Measurements from ENCODE around the gene XRCC2. TPM values are rescaled to one million over a fixed set of nuclear protein-coding genes. Genes with fewer than 3 reads are reported as not detected.
"Not testable (repeated sequence)": the region's sequence is repeated elsewhere in the genome, so short reads cannot be mapped to it uniquely, and the experiment has no call there.

Gene XRCC2
- total RNA-seq, 1 donor from 2014 or later = 3.8 TPM

DNA sequence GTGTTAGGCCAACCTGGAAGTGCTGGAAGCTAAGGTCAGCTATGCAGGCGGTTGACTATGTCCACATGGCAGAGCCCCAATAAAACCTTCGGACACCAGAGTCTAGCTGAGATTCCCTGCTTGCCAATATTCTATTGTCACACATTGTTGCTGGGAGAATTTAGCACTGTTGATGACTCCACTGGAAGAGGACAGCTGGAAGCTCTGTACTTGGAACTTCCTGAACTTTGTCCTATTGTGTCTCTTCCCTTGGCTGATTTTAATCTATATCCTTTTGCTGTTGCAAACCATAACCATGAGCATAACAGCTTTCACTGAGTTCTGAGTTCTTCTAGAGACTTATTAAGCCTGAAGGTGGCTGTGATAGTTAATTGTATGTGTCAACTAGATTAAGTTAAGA lies 12.0 kb downstream of the XRCC2 start:
- no peak for DNase-seq

DNA sequence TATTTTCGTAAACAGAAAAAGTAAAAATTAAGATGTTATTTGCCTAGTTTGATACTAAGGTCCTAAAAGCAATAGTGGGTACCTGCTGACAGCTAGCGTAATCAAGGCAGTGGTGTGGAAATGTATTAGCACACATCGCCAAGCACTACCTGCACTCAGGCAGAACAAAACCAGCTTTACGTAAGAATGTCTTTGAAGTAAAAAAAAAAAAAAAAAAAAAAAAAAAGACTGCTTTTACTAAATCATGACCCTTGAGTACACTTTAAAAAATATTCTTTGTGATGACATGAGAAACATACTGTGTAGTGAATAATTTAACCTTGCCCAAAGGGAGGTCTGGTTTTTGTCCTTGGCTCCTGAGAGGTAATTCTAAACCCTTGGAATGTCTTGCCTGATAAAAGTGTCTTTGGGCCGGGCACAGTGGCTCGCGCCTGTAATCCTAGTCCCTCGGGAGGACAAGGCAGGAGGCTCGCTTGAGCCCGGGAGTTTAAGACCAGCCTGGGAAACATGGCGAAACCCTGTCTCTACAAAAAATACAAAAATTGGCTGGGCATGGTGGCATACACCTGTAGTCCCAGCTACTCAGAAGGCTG lies 12.7 kb downstream of the XRCC2 start:
- DNase-seq = no peak

DNA sequence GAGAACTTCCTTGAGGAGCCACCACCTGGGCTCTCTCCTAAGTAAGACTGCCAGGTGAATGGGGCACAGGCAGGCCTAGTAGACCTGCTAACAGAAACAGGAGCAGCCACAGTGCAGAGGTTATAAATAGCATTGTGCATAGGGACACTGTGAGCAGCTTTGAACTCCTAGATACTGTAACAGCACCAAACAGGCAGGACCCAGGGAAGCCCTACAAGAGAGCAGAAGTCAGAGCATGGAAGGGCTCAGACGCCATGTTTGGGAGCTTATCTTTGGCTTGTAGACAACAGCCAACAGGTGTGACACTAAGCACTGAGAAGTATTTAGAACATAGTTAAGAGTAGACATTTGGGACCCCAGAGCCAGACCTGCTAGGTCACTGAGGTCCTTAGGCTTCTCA lies 14.5 kb downstream of the XRCC2 start:
- DNase-seq = peak; percentile 29

DNA sequence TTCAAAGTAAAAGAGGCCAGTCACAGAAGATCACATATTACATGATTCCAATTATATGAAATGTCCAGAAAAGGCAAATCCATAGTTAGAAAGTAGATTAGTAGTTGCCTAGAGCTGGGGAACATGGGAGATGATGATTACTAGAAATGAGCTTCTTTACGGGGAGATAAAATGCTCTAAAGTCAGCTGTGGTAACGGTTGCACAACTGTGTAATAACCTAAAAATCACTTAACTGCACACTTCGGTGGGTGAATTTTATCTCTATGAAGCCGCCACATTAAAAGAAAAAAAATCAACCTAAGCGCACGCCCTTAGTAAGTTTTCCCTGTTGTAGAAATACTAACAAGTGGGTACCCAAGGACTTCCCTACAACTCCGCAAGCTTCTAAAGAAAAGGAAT lies 15.9 kb downstream of the XRCC2 start:
- no peak for DNase-seq

DNA sequence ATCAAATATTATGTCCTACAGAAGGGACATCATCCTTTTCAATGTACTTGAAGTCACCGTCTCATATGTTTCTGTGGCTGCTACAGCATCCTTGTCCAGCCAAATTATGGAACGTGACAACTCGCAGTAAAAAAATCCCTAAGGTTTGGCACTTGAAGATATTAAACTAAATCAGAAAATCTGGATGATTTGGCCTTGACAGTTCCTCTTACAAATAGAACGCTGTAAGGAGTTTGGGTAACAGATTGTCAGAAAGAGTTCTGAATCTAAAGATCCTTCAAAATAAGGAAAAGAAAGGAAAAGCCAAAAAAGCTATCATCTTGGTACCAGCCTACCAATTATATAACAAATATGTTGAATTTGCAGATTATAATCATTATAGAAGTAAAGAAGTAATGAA lies 21.0 kb downstream of the XRCC2 start:
- DNase-seq = no peak

DNA sequence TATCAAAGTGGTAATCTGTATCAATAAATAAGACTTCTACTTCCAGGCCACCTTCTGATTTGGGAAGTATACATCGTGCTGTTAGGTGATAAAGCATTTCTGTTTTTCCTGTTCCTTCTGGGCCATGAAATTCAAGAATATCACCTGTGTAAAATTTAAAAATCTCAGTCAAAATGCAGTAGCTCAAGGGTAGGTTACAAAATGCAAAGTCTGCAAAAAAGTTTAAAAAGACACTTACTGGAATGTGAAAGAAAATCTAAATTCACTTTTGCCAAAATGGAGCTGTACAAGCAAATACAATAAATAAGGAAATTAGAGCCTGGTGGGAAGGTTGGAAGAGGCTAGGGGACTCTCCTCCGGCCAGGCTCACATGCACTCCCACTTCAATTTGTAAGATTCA lies 26.7 kb downstream of the XRCC2 start:
- no peak for DNase-seq

- DNase-seq = no peak
Observed at GRCh38 chr7:152647009-152647408, 28.9 kb downstream of the XRCC2 start.

DNA sequence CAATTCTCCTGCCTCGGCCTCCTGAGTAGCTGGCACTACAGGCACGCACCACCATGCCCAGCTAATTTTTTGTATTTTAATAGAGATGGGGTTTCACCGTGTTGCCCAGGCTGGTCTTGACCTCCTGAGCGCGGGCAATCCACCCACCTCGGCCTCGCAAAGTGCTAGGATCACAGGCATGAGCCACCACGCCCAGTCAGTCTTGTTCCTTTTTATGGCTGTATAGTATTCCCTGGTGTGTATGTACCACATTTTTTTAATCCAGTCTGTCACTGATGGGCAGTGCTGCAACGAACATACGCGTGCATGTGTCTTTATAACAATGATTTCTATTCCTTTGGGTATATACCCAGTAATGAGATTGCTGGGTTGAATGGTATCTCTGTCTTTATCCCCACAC lies 29.4 kb downstream of the XRCC2 start:
- not testable (repeated sequence) for DNase-seq

GRCh38 chr7:152643979-152644559 lies 31.9 kb downstream of the XRCC2 start:
- DNase-seq = no peak

- DNase-seq = no peak
Observed at GRCh38 chr7:152641384-152641783, 34.6 kb downstream of the XRCC2 start.

GRCh38 chr7:152640829-152641228 lies 35.1 kb downstream of the XRCC2 start:
- DNase-seq = no peak

DNA sequence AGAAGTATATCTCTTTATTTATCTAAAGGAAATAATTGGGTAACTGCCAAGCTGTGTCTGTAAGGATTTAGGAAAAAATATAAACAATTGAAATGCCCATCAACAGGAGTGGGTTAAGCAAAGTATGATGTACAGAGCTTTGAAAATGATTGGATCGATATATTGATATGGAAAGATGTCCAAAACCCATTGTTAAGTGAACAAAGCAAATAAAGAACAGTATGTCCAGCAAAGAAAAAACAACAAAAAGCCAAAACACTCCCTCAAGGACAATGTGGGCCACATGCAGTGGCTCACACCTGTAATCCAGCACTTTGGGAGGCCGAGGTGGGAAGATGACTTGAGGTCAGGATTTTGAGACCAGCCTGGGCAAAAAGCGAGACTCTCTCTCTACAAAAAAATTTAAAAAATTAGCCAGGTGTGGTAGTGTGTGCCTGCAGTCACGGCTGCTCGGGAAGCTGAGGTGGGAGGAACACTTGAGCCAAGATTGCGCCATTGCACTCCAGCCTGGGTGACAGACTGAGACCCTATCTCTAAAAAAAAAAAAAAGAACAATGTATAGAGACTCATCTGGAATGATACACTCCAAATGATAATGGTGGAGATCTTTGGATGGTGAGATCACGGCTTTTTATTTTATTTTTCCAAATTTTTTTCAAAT lies 37.9 kb downstream of the XRCC2 start:
- no peak for DNase-seq

- DNase-seq = no peak
Observed at GRCh38 chr7:152637161-152637560, 38.8 kb downstream of the XRCC2 start.

DNA sequence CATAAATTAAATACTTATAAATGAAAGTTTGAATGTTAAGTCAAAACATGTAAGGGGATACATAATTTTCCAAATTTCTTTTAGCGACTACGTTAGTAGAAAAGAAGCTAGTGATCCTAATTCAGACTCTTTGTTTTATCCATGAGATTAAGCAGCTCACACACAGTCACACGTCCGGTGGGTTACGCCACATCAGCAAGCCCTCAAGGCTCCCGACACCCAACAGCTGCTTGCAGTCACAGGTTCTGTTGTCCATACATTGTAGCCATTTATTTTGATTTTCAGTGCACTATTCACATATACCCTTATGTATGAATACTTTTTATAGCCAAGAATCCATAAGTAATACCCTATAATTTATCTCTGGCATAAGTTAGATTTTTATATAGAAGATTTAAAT lies 39.5 kb downstream of the XRCC2 start:
- no peak for DNase-seq

- DNase-seq = no peak
Observed at GRCh38 chr7:152633504-152633903, 42.4 kb downstream of the XRCC2 start.

DNA sequence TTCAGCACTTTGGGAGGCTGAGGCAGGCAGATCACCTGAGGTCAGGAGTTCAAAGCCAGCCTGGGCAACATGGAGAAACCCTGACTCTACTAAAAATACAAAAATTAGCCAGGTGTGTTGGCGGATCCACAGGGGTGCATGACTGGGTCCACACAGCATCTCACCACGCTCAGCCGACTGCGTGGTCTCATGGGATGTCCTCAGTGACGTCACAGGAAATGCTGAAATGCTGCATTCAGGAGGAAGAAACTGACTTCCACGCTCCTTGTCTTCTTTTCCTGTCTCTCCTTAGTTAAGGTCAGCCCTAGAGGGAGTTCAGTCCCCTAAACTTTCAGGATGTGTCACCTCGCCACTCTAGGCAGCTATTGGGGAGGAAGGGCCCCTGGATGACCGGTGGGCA lies 42.9 kb downstream of the XRCC2 start:
- no peak for DNase-seq

DNA sequence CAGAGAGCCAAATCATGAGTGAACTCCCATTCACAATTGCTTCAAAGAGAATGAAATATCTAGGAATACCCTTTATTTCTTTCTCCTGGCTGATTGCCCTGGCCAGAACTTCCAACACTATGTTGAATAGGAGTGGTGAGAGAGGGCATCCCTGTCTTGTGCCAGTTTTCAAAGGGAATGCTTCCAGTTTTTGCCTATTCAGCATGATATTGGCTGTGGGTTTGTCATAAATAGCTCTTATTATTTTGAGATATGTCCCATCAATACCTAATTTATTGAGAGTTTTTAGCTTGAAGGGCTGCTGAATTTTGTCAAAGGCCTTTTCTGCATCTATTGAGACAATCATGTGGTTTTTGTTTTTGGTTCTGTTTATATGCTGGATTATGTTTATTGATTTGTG lies 47.2 kb downstream of the XRCC2 start:
- not testable (repeated sequence) for DNase-seq

DNA sequence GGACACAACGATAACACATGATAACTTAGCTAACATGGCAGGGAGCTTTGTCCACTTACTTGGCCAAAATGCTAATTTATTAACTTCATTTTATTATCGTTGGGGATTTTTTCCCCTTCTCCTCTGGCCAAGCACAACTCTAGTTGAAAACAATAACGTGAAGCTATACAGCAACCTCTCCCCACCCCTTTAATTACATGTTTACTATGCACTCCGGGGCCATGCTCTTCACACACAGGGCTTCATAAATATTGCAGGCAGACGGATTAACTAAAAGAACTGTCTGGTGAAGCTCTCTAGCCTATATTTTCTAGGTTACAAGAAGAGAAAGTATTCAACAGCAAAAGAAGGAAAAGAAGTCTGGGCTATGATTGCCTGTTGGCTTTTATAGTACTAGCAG lies 51.7 kb downstream of the XRCC2 start:
- no peak for DNase-seq

DNA sequence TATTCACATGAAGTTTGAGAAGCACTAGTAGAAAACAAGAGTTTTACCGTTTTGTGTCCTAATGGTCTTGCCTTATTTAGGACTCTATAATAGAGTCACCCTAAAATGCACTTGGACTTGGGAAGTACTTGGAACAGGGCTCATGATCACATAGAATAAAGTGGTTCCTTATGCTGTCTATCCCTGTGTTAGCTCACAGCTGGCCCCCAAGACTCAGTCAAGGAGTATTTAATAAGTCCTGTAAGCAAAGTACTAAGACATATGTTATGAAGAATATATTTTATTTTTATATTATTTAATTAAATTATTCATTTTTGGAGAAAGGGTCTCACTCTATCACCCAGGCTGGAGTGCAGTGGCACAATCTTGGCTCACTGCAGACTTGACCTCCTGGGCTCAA lies 54.5 kb downstream of the XRCC2 start:
- DNase-seq = no peak

DNA sequence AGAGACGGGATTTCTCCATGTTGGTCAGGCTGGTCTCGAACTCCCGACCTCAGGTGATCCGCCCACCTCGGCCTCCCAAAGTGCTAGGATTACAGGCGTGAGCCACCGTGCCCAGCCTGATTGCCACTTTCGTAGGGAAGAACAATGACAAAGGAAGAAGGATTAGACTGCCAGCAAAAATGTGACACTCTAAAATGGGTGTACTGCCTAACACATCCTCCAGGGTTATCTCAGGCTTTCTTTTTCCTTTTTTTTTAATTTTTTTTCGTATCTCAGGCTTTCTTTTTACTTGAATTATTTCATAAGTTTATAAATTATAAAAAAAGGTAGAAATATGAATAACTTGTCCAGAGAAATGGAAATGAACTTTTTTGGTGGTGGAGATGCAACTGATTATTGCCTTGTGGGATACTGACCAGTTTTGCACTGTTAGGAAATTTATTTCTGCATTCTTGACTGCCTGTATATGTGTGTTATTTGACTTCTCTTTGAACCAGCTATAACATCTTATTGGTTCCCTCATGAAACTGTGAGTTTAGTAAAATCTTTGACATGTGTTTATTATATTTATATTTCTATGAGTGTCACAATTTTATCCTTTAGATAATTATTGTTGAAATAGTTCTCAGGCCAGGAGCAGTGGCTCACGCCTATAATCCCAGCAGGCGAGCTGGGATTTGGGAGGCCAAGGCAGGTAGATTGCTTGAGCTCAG lies 56.8 kb downstream of the XRCC2 start:
- no peak for DNase-seq

DNA sequence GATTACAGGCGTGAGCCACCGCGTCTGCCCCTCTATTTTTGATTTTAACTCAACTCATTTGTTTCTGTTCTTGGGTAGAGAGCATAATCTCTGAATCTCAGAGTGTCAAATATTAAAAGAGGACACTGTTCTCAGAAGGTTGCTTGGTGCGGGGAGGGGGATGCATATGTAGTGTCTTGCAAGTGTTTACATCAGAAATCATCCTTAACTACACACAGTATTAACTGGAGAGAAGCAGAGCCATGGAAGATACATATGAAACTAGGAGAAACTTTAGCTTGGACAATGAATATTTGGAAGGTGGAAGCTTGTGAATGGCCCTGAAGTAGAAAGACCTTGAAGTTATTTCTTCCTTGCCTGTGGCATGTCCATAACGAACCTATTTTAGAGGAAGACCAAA lies 57.5 kb downstream of the XRCC2 start:
- DNase-seq = no peak

GRCh38 chr7:152617056-152617455 lies 58.9 kb downstream of the XRCC2 start:
- no peak for DNase-seq

DNA sequence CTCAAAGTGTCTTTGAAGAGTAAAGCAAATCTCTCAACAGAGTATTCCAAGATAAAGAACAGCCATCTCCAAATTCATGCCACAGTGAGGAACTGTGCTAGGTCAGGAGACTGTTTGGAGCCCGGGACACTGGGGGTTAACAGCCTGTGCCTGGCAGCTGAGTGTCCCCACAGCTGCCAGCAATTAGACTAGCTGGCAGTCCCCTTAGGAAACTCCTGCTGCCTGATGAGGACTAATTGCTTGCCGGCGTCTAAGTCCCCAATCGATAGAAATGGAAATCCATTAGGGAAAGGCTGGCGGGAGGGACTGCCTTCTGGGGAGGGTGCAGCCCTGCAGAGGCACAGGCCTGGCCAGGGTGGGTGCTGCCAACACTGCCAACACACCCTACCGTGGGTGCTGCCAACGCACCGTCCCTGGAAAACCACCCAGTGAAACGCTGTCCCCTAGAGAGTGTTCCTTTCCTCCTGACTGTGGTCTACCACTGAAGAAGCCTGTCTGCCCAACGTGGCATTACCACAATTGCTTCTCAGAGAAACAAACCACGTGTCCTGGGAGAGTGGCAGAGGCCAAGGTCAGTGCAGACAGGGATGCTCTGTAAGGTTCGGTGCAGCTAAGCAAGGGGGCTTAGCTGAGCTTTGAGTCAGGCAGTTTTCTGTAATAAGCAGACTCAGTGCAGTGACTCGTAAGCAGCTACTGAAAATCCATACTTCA lies 60.8 kb downstream of the XRCC2 start:
- peak; percentile 72 for DNase-seq
